Karpas-422 (cell line): ENCODE results near the gene MATCAP1. TPM values are rescaled to one million over a fixed set of nuclear protein-coding genes. Genes with fewer than 3 reads are reported as not detected.

Source experiments
- DNase-seq: peaks from one replicate; pipeline ENCODE4 v3.0.0-alpha.2; 2015
- H2AFZ ChIP-seq: fragments of 200-600 bp; sonication (generic); 2 replicates; pipeline ENCODE4 v1.6.1; 2014; ENCODE audit warnings: antibody characterized with exemption, low read length, mixed read lengths
- H3K27ac ChIP-seq: fragments of 200-600 bp; sonication (generic); 2 replicates; pipeline ENCODE4 v1.5.1; 2014; ENCODE audit warnings: mild to moderate bottlenecking, low read length, moderate library complexity
- H3K27me3 ChIP-seq: fragments of 200-600 bp; sonication (generic); 2 replicates; pipeline ENCODE4 v1.6.1; 2014; ENCODE audit warnings: low read length, mixed read lengths
- H3K36me3 ChIP-seq: fragments of 200-600 bp; sonication (generic); 2 replicates; pipeline ENCODE4 v1.6.1; 2014; ENCODE audit warnings: low read length, mixed read lengths; ENCODE audit not compliant: insufficient read depth
- H3K4me1 ChIP-seq: fragments of 200-600 bp; sonication (generic); 2 replicates; pipeline ENCODE4 v1.6.1; 2014; ENCODE audit warnings: mild to moderate bottlenecking, low read length, mixed read lengths
- H3K4me2 ChIP-seq: fragments of 200-600 bp; sonication (generic); 2 replicates; pipeline ENCODE4 v1.6.1; 2014; ENCODE audit warnings: low read length, low read depth, mild to moderate bottlenecking; ENCODE audit not compliant: poor library complexity, severe bottlenecking
- H3K4me3 ChIP-seq: fragments of 200-600 bp; sonication (generic); 2 replicates; pipeline ENCODE4 v1.5.1; 2014; ENCODE audit warnings: mild to moderate bottlenecking, antibody characterized with exemption, low read length, mixed read lengths
- H3K79me2 ChIP-seq: fragments of 200-600 bp; sonication (generic); 2 replicates; pipeline ENCODE4 v1.6.1; 2014; ENCODE audit warnings: mild to moderate bottlenecking, low read length, mixed read lengths
- H3K9ac ChIP-seq: fragments of 200-600 bp; sonication (generic); 2 replicates; pipeline ENCODE4 v1.6.0; 2014; ENCODE audit warnings: low read length
- H3K9me2 ChIP-seq: fragments of 200-600 bp; sonication (generic), shearing (Covaris generic); replicated peaks from 2 replicates; pipeline ENCODE4 v1.6.0; 2014; ENCODE audit warnings: mild to moderate bottlenecking, low read length, moderate library complexity; ENCODE audit not compliant: insufficient read depth
- H3K9me3 ChIP-seq: fragments of 300-700, 200-600 bp; sonication (generic); 2 replicates; pipeline ENCODE4 v1.6.1; 2014; ENCODE audit warnings: low read length, mixed read lengths
- H4K20me1 ChIP-seq: fragments of 200-600 bp; sonication (generic); 2 replicates; pipeline ENCODE4 v1.6.1; 2014; ENCODE audit warnings: mild to moderate bottlenecking, antibody characterized with exemption, low read length, low read depth; ENCODE audit not compliant: insufficient read depth
- total RNA-seq: library from RNA; depleted of rRNA; stranded (reverse); fragments of >200 nt; shearing (Covaris generic); gene quantifications from 2 replicates; pipeline ENCODE4 v1.2.3, GENCODE V29; 2014; ENCODE audit warnings: low replicate concordance

Gene MATCAP1
- total RNA-seq, 1 experiment from 2014 or later, result 6.8 TPM

DNA sequence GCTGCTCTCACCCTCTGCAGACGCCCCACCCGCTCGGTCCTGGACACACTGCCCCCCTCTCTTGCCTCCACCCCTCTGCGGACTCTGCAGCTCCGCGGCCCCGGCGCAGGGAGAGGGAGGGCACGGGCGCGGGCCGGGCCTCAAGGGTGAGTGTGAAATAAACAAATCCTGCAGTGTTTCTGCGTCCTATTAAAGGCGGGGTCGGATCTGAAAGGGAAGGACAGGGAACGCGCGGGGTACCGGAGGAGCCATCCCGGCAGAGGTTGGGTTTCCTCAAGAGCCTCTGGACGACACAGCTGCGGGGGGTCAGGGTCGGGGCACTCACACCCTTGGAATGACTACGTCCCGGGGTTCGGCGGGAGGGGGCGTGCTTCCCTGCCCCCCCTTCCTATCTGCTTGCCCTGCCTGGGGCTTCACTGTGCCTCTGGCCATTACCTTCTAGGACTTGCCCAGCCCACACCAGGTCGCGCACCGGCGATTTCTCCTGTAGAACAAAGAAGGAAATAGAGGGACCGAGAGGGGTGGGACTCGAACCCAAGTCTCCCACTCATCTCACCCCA is 19.7 kb downstream of the MATCAP1 start:
- H3K79me2 ChIP-seq, result no peaks in the 10 kb centered on the region
- no peak overlapping the region for H3K4me3 ChIP-seq
- H3K9ac ChIP-seq, result no peak overlapping the region
- DNase-seq, result no peak
- H4K20me1 ChIP-seq, result peaks cover 15% of the 10 kb centered on the region; the same call in 1 of the 2 replicates
- no peaks in the 10 kb centered on the region for H3K27me3 ChIP-seq
- H3K27ac ChIP-seq, result no peak overlapping the region
- peak overlapping the region; percentile 38 for H3K4me2 ChIP-seq
- no peak overlapping the region for H2AFZ ChIP-seq
- H3K36me3 ChIP-seq, result no peaks in the 10 kb centered on the region
- no peaks in the 10 kb centered on the region for H3K9me2 ChIP-seq
- H3K9me3 ChIP-seq, result no peaks in the 10 kb centered on the region
- peaks cover 27% of the 10 kb centered on the region for H3K4me1 ChIP-seq

DNA sequence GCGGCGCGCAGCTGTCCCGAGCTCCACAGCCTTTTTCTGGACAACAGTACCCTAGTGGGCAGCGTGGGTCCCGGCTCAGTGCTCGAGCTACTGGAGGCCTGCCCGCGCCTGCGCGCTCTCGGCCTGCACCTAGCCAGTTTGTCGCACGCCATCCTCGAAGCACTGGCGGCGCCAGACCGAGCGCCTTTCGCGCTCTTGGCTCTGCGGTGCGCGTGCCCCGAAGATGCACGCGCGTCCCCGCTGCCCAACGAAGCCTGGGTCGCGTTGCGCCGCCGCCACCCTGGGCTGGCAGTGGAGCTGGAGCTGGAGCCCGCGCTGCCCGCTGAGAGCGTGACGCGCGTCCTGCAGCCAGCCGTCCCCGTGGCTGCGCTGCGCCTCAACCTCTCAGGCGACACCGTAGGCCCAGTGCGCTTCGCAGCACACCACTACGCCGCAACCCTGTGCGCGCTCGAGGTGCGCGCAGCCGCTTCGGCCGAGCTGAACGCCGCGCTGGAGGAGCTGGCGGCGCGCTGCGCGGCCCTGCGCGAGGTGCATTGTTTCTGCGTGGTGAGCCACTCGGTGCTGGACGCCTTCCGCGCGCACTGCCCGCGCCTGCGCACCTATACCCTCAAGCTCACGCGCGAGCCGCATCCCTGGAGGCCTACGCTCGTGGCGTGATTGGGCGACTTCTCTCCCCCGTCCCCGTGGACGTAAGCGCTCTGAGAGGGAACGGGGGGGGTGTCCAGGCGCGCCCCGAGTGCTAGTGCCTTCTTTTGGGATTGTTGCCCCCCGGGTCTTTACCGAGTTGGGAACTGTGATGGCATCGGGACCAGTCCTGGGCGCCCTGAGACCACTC is 20.4 kb downstream of the MATCAP1 start:
- Histone ChIP-seq H3K4me3 (peak overlapping the region; percentile 25; the same call in 1 of the 2 replicates), H3K4me2 (peak overlapping the region; percentile 38), H2AFZ (no peak overlapping the region)

DNA sequence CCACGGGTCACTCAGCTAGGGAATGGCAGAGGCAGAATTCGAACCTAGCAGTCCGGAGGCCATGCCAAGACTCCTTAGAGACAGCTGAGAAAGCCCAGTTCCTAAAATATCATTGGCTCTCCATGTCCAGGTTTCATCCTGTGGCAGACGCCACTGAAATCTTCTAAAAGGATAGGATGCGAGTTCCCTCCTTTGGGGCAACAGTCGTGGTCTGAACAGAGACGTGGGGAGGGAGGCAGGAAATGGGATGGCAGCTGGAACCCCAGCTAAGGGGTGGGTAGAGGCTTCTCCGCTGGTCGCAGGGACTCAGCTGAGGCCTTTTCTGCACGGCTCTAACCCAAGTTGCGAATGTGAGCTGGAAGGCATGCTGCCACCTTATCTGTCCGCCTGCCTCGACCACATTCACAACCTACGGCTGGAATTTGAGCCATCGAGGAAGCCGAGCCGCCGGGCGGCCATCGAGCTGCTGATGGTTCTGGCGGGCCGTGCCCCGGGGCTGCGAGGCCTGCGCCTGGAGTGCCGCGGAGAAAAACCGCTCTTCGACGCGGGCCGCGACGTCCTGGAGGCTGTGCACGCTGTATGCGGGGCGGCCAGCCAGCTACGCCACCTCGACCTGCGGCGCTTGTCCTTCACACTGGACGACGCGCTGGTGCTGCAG is 21.1 kb downstream of the MATCAP1 start:
- no peak overlapping the region for H3K4me3 ChIP-seq
- no peaks in the 10 kb centered on the region for H3K79me2 ChIP-seq
- peaks cover 36% of the 10 kb centered on the region for H3K4me1 ChIP-seq
- H3K9me2 ChIP-seq, result no peaks in the 10 kb centered on the region
- H3K27ac ChIP-seq, result no peak overlapping the region
- peaks cover 18% of the 10 kb centered on the region; the same call in 1 of the 2 replicates for H4K20me1 ChIP-seq
- no peak overlapping the region for H3K9ac ChIP-seq
- H3K27me3 ChIP-seq, result no peaks in the 10 kb centered on the region
- H3K9me3 ChIP-seq, result no peaks in the 10 kb centered on the region
- H3K36me3 ChIP-seq, result no peaks in the 10 kb centered on the region
- H2AFZ ChIP-seq, result no peak overlapping the region
- no peak overlapping the region for H3K4me2 ChIP-seq
- DNase-seq, result no peak

More for the DNA sequence above, 20.4 kb downstream of the MATCAP1 start:
- H3K9me2 ChIP-seq, result no peaks in the 10 kb centered on the region
- H3K9ac ChIP-seq, result no peak overlapping the region
- H4K20me1 ChIP-seq, result peaks cover 18% of the 10 kb centered on the region; the same call in 1 of the 2 replicates
- H3K9me3 ChIP-seq, result no peaks in the 10 kb centered on the region
- H3K79me2 ChIP-seq, result no peaks in the 10 kb centered on the region
- H3K27me3 ChIP-seq, result no peaks in the 10 kb centered on the region
- DNase-seq, result no peak
- H3K36me3 ChIP-seq, result no peaks in the 10 kb centered on the region
- peaks cover 34% of the 10 kb centered on the region for H3K4me1 ChIP-seq
- H3K27ac ChIP-seq, result no peak overlapping the region

DNA sequence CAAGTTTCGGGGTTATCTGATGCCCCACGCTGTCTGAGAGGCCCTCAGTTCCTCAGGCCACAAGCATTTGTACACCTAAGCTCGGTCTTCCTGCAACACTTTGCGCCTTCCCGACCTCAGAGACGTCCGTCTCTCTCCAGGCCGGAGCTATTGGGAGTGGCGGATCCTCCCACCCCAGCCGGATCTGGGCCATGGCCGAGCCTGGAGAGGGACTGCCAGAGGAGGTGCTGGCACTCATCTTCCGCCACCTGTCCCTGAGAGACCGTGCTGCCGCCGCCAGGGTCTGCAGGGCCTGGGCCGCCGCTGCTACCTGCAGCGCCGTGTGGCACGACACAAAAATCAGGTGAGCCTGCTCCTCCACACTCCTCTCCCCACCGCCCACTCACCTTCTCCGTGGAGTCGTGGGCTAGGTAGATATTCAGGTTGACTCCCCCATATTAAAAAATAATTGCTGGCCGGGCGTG is 22.1 kb downstream of the MATCAP1 start:
- Histone ChIP-seq H3K9ac (no peak overlapping the region), H3K27me3 (no peaks in the 10 kb centered on the region), H3K9me3 (no peaks in the 10 kb centered on the region), H3K4me2 (no peak overlapping the region), H3K27ac (no peak overlapping the region), H3K4me3 (no peak overlapping the region), H4K20me1 (peaks cover 18% of the 10 kb centered on the region; the same call in 1 of the 2 replicates), H3K4me1 (peaks cover 36% of the 10 kb centered on the region), H3K79me2 (no peaks in the 10 kb centered on the region), H3K36me3 (no peaks in the 10 kb centered on the region), H3K9me2 (no peaks in the 10 kb centered on the region), H2AFZ (no peak overlapping the region)
- DNase-seq, result no peak

DNA sequence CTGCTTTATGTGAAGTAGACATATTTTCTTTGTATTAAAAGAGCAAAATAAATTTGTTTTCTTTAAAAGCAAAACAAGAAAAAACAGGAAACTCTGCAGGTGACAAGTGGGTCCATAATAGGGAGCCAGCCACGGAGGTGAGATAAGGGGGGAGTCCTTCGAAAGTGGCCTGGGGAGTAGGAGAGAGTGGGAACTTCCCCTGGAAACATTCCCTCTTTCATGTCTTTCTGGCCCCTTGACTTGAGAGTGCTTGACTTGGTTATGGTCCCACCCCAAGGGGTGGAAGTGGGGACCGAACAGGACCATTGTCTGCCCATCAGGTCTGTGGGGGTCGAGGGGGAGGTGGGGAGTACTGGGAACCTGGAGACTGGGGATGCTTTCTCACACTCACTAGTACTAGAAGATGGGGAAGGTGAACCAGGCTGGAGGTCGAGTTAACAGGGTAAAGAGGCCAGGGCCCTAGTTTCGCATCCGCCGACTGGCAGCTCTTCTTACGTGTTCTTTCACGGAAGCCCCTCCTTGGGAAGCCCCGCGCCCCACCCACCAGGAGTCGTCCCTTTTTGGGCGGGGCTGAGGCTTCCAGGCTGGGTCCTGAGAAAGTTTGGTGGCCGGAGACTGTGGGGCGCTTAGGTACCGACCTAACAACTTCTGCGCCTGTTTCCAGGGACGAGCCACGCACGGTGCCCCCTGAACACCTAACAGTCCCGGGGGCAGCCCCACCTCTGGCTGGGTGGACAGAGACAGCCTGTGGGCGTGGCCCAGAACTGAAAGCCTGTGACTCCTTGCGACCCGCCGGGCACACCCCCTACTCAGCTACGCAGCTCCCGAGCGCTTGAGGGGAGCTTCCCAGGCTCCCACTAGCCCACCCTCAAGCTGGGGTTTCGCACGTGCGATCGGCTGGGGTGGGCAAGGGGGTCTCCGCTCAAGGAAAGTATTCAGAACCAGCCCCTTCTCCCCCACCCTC is 24.8 kb downstream of the MATCAP1 start:
- H3K9ac ChIP-seq, result peak overlapping the region; percentile 98
- no peaks in the 10 kb centered on the region for H3K9me2 ChIP-seq
- peaks cover 40% of the 10 kb centered on the region for H3K4me1 ChIP-seq
- H3K27me3 ChIP-seq, result no peaks in the 10 kb centered on the region
- peak; percentile 83 for DNase-seq
- H3K9me3 ChIP-seq, result no peaks in the 10 kb centered on the region
- H3K79me2 ChIP-seq, result no peaks in the 10 kb centered on the region
- H2AFZ ChIP-seq, result peak overlapping the region; percentile 97; the same call in 1 of the 2 replicates
- peak overlapping the region; percentile 97 for H3K4me2 ChIP-seq
- H3K36me3 ChIP-seq, result no peaks in the 10 kb centered on the region
- H3K4me3 ChIP-seq, result peak overlapping the region; percentile 97
- H3K27ac ChIP-seq, result no peak overlapping the region
- peaks cover 39% of the 10 kb centered on the region; the same call in 1 of the 2 replicates for H4K20me1 ChIP-seq

DNA sequence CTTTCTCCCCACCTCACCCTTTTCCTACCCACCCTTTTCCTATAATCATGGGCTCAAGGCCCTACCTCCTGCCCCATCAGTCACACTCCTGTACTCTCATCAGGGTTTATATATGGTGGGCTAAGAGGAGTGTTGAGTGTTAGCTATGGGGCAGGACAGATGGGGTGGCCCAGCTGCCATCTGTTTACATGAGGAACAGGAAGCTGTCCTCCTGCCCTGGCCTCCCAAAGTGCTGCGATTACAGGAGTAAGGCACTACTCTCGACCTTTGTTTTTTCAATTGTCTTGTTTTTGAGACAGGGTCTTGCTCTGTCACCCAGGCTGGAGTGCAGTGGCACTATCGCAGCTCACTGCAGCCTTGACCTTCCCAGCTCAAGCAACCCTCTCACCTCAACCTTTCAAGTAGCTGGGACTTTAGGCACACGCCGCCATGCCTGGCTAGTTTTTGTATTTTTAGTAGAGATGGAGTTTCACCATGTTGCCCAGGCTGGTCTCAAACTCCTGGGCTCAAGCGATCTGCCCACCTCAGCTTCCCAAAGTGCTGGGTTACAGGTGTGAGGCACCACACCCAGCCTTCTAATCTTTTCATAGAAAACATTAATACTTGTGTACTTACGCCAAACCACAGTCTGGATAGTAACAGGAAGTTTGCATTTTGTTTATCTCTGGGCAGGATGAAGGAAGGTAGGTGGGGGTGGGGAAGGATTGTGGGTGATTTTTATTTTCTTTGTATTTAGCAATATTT is 25.7 kb downstream of the MATCAP1 start:
- Histone ChIP-seq H3K4me3 (0 out of 2 replicates have a peak overlapping the region, but pooled peaks have one; percentile 97), H3K9ac (no peak overlapping the region), H4K20me1 (peaks cover 37% of the 10 kb centered on the region; the same call in 1 of the 2 replicates), H3K4me1 (peaks cover 32% of the 10 kb centered on the region), H3K9me3 (no peaks in the 10 kb centered on the region), H2AFZ (no peak overlapping the region), H3K27ac (no peak overlapping the region), H3K36me3 (no peaks in the 10 kb centered on the region), H3K27me3 (no peaks in the 10 kb centered on the region), H3K4me2 (peak overlapping the region; percentile 97), H3K9me2 (no peaks in the 10 kb centered on the region), H3K79me2 (no peaks in the 10 kb centered on the region)
- DNase-seq, result no peak

DNA sequence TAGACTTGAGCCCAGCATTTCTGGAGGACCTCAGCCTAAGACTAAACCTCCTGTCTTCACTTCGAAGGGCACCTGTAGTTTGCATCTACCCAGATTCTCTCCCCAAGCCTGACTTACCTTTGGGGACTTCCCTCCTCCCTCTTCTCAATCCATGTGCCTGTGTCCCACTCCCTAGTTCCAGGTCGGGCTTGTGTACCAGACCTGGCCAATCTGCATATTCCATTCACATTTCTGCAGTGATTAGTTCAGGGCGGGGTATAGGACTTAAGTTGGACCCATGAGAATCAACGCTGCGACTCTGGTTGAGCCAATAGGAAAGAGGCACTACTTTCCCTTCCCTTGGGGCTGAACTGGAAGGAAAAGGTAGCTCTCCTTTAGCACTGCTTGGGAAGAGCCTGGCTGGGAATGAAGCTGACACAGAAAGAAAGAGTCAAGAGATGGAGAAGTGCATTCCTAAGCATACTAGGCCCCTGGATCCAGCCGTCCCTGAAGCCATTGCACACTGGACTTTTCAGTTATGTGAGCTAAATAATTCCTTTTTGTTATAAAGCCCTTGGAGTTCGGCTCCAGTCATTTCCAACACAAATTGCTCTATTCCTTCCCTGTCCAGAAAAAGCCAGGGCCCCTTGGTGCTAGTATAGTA is 26.5 kb downstream of the MATCAP1 start:
- H3K4me2 ChIP-seq, result no peak overlapping the region
- no peaks in the 10 kb centered on the region for H3K36me3 ChIP-seq
- H3K79me2 ChIP-seq, result no peaks in the 10 kb centered on the region
- no peak overlapping the region for H3K4me3 ChIP-seq
- peaks cover 37% of the 10 kb centered on the region; the same call in 1 of the 2 replicates for H4K20me1 ChIP-seq
- no peaks in the 10 kb centered on the region for H3K27me3 ChIP-seq
- H3K27ac ChIP-seq, result no peak overlapping the region
- H2AFZ ChIP-seq, result no peak overlapping the region
- no peaks in the 10 kb centered on the region for H3K9me3 ChIP-seq
- no peak overlapping the region for H3K9ac ChIP-seq
- peaks cover 32% of the 10 kb centered on the region for H3K4me1 ChIP-seq
- H3K9me2 ChIP-seq, result no peaks in the 10 kb centered on the region
- no peak for DNase-seq
